ENCODE measurements around the gene HUWE1. TPM values are rescaled to one million over a fixed set of nuclear protein-coding genes. Genes with fewer than 3 reads are reported as not detected.

The HUWE1 gene
- total and polyA plus RNA-seq, 2 experiments from 2014 or later: 61.2 to 225 TPM

- Histone ChIP-seq H3K27ac (ENCODE audit: low read depth) (no peak overlapping the region), H3K27me3 (ENCODE audit: insufficient read depth) (no peaks in the 10 kb centered on the region), H3K4me3 (no peak overlapping the region), H3K36me3 (ENCODE audit: insufficient read depth) (no peaks in the 10 kb centered on the region), H3K4me1 (ENCODE audit: insufficient read depth) (no peaks in the 10 kb centered on the region), H3K4me2 (no peak overlapping the region), H4K20me1 (replicated peaks; ENCODE audit: insufficient read depth) (no peaks in the 10 kb centered on the region), H3K79me2 (replicated peaks; ENCODE audit: insufficient read depth) (no peaks in the 10 kb centered on the region), H3K9me2 (ENCODE audit: insufficient read depth) (no peaks in the 10 kb centered on the region), H2AFZ (no peak overlapping the region), H3F3A (replicated peaks; ENCODE audit: low read depth) (no peaks in the 10 kb centered on the region)
- DNase-seq (ENCODE audit: low spot score): no peak
- H3K36me3 Mint-ChIP-seq (ENCODE audit: low read depth): no peaks in the 10 kb centered on the region
- H3K4me1 Mint-ChIP-seq: 0 out of 3 replicates have a peak, but pooled peaks cover 4% of the 10 kb centered on the region
- no peak for ATAC-seq
- TF ChIP-seq POLR2AphosphoS5 (IDR thresholded peaks at IDR 0.05; ENCODE audit: low read depth) (no peak), ZNF114 (CRISPR knock-in tag; IDR thresholded peaks at IDR 0.05) (no peak), ZNF331 (CRISPR knock-in tag; IDR thresholded peaks at IDR 0.05; ENCODE audit: low read depth) (no peak), CREB1 (CRISPR knock-in tag; IDR thresholded peaks at IDR 0.05; ENCODE audit: low read depth) (no peak), CTCF (conservative IDR thresholded peaks at IDR 0.05; ENCODE audit: low read depth in 2 of 2) (no peak), STAT1 (IDR thresholded peaks at IDR 0.05; ENCODE audit: unreplicated experiment) (no peak)
- no peaks in the 10 kb centered on the region for H3K27me3 Mint-ChIP-seq (ENCODE audit: insufficient read depth, low read depth, poor library complexity)
- no peaks in the 10 kb centered on the region for H3K9me3 Mint-ChIP-seq
- no peak overlapping the region for H3K27ac Mint-ChIP-seq
- no peak overlapping the region for H3K4me3 Mint-ChIP-seq
These were observed 192.1 kb downstream of the HUWE1 start for GRCh38 chrX:53494436-53494835.

- Histone ChIP-seq H3K27me3 (ENCODE audit: insufficient read depth) (no peaks in the 10 kb centered on the region), H2AFZ (no peak overlapping the region), H3K9me2 (ENCODE audit: insufficient read depth) (no peaks in the 10 kb centered on the region), H3K4me3 (no peak overlapping the region), H3F3A (replicated peaks; ENCODE audit: low read depth) (no peaks in the 10 kb centered on the region), H3K27ac (ENCODE audit: low read depth) (no peak overlapping the region), H3K4me2 (no peak overlapping the region), H3K79me2 (replicated peaks; ENCODE audit: insufficient read depth) (no peaks in the 10 kb centered on the region), H3K36me3 (ENCODE audit: insufficient read depth) (no peaks in the 10 kb centered on the region), H4K20me1 (replicated peaks; ENCODE audit: insufficient read depth) (no peaks in the 10 kb centered on the region), H3K4me1 (ENCODE audit: insufficient read depth) (no peaks in the 10 kb centered on the region)
- H3K9me3 Mint-ChIP-seq: no peaks in the 10 kb centered on the region; the same call in 2 of the 3 replicates
- no peak for DNase-seq (ENCODE audit: low spot score)
- ATAC-seq: no peak
- H3K36me3 Mint-ChIP-seq (ENCODE audit: low read depth): no peaks in the 10 kb centered on the region
- H3K4me3 Mint-ChIP-seq: no peak overlapping the region
- H3K4me1 Mint-ChIP-seq: 0 out of 3 replicates have a peak, but pooled peaks cover under 1% of the 10 kb centered on the region
- H3K27me3 Mint-ChIP-seq (ENCODE audit: insufficient read depth, low read depth, poor library complexity): peaks cover 3% of the 10 kb centered on the region
- H3K27ac Mint-ChIP-seq: no peak overlapping the region
- TF ChIP-seq JUNB (IDR thresholded peaks at IDR 0.05; ENCODE audit: unreplicated experiment) (no peak), ZNF114 (CRISPR knock-in tag; IDR thresholded peaks at IDR 0.05) (no peak), ETS1 (IDR thresholded peaks at IDR 0.05) (no peak), REST (IDR thresholded peaks at IDR 0.05; ENCODE audit: unreplicated experiment) (no peak), CTCF (conservative IDR thresholded peaks at IDR 0.05; ENCODE audit: low read depth in 2 of 2) (no peak), POLR2AphosphoS5 (IDR thresholded peaks at IDR 0.05; ENCODE audit: low read depth) (no peak), NANOG (IDR thresholded peaks at IDR 0.05; ENCODE audit: borderline replicate concordance) (no peak), STAT1 (IDR thresholded peaks at IDR 0.05; ENCODE audit: unreplicated experiment) (no peak), ZNF331 (CRISPR knock-in tag; IDR thresholded peaks at IDR 0.05; ENCODE audit: low read depth) (no peak)
These were observed 200.2 kb downstream of the HUWE1 start for GRCh38 chrX:53486285-53486684.

Measured in GM23338 (cell line).